Measurements from ENCODE around the gene CST3. TPM values are rescaled to one million over a fixed set of nuclear protein-coding genes. Genes with fewer than 3 reads are reported as not detected.

CST3 gene
- total and polyA plus RNA-seq, 10 of the 15 experiments (the other 5 are each of a cell fraction or from before 2014, with no cell fraction given): 11.8 to 127 (median 57.8) TPM

DNA sequence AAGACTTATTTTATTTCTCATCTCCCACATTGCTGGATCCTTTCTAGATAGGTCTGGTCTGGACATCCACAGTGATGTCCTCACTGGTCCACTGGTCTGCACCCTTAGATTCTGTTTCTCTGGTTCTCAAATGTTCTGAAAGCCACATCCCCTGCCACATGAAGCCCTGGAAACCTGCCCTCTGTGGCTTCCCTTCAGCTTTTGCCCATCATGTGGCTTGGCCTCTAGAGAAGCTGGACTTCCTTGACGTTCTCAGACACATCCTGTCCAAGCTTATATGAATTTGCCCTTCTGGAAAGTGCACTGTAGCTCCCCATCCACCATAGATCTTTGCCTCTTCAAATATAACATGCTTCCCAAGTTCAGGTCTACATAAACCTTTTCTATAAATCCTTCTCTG lies 32.6 kb upstream of the CST3 start:
- in situ Hi-C loops (cut with MboI): no loop called here
- FAIRE-seq: no peak
- CTCF ChIA-PET: interaction anchor here (0.7 to 0.9 kb wide), 2 partner anchors 8 to 22 kb away, joined by 3 read pairs; no protein-coding TSS in a partner anchor
- H2AFZ ChIP-seq (ENCODE audit: control insufficient read depth, low read depth, low read length): no peak overlapping the region
- POLR2A ChIA-PET: no interaction called here
- SMC1A ChIA-PET (ENCODE audit: uncharacterized antibody, unreplicated experiment): interaction anchor here (1.6 kb wide), 1 partner anchor 8 kb away, joined by 5 read pairs; no protein-coding TSS in a partner anchor
- no peak overlapping the region for H3K4me2 ChIP-seq (ENCODE audit: control insufficient read depth, insufficient read depth)
- 0% methylated on average over 1 of the region's 1 CpG for WGBS (ENCODE audit: insufficient coverage, insufficient replicate concordance, low lambda C conversion rate, missing lambda C conversion rate)
- no peaks in the 10 kb centered on the region for H3K36me3 ChIP-seq (ENCODE audit: control insufficient read depth in 2 of 2, insufficient read depth in 2 of 2, low read length in 1 of 2)
- no peaks in the 10 kb centered on the region for H4K20me1 ChIP-seq (ENCODE audit: control insufficient read depth, insufficient read depth)
- H3K79me2 ChIP-seq (ENCODE audit: control insufficient read depth, insufficient read depth, low read length): no peaks in the 10 kb centered on the region
- ATAC-seq: no peak
- intact Hi-C loops (cut with micrococcal nuclease; ENCODE audit: unreplicated experiment): no loop called here
- TF ChIP-seq USF2 (IDR thresholded peaks at IDR 0.05; ENCODE audit: borderline replicate concordance, low read depth, low read length): no peak
- TF ChIP-seq WRNIP1 (IDR thresholded peaks at IDR 0.05; ENCODE audit: borderline replicate concordance, low read depth, low read length): no peak
- no peak for TF ChIP-seq CEBPZ (IDR thresholded peaks at IDR 0.05; ENCODE audit: low read depth, low read length)
- TF ChIP-seq NR2C2 (IDR thresholded peaks at IDR 0.05; ENCODE audit: borderline replicate concordance, control insufficient read depth, insufficient read length, low read depth): no peak
- no peak for TF ChIP-seq POLR2AphosphoS2 (IDR thresholded peaks at IDR 0.05; ENCODE audit: low read depth, low read length)
- TF ChIP-seq NR2C1 (IDR thresholded peaks at IDR 0.05): no peak
- TF ChIP-seq ZNF207 (IDR thresholded peaks at IDR 0.05; ENCODE audit: borderline replicate concordance): no peak
- TF ChIP-seq HDAC6 (IDR thresholded peaks at IDR 0.05; ENCODE audit: unreplicated experiment): no peak
- TF ChIP-seq TCF12 (IDR thresholded peaks at IDR 0.05; ENCODE audit: low read depth, low read length): no peak
- H3K27ac ChIP-seq (ENCODE audit: control insufficient read depth, insufficient read depth): no peak overlapping the region
- RAD21 ChIA-PET (ENCODE audit: unreplicated experiment): no interaction called here
- BruUV-seq (replicated peaks): no TSS peak
- no peak overlapping the region for H3K4me3 ChIP-seq
- H3K9me3 ChIP-seq (replicated peaks; ENCODE audit: control insufficient read depth, insufficient read depth, low read length): no peaks in the 10 kb centered on the region
- no peak overlapping the region for H3K9ac ChIP-seq (ENCODE audit: control insufficient read depth, insufficient read depth, low read length)
- no peak for DNase-seq (ENCODE audit: low read depth, low spot score)
- H3K27me3 ChIP-seq (replicated peaks in 1 of 2; ENCODE audit: control insufficient read depth in 2 of 2, insufficient read depth in 2 of 2, low read length in 1 of 2): no peaks in the 10 kb centered on the region
- H3K4me1 ChIP-seq (ENCODE audit: control insufficient read depth, insufficient read depth, low read length): no peaks in the 10 kb centered on the region

Data from GM12878 (cell line).